PC-9 (cell line): ENCODE measurements around the gene SAPCD1. TPM values are rescaled to one million over a fixed set of nuclear protein-coding genes. Genes with fewer than 3 reads are reported as not detected.

ENCODE experiments used
- BruUV-seq: library from RNA; stranded (reverse); fragments of 400-500 nt; replicated peaks from 2 replicates; lab custom pipeline; 2021; lab: Mats Ljungman, UMichigan
- CTCF ChIA-PET: fragments of 300-600 bp; sonication (Branson Sonifier 250); formaldehyde crosslinking; loops from one replicate; lab custom pipeline; 2022; ENCODE audit warnings: antibody characterized with exemption; lab: Charles Lee
- POLR2A ChIA-PET: fragments of 300-600 bp; sonication (Branson Sonifier 250); formaldehyde crosslinking; loops from one replicate; lab custom pipeline; 2022; ENCODE audit warnings: antibody characterized with exemption; ENCODE audit not compliant: unreplicated experiment; lab: Charles Lee
- DNase-seq, 2 experiments: peaks; one replicate each; pipeline versions ENCODE4 v3.0.0 to v3.0.0-alpha.2; 2015 to 2022; ENCODE audit warnings: mixed read lengths in 1 of 2
- H2AFZ ChIP-seq: fragments of 200-600 bp; sonication (generic); 2 replicates; pipeline ENCODE4 v1.8.1; 2017; ENCODE audit warnings: antibody characterized with exemption
- H3F3A ChIP-seq: fragments of 200-600 bp; sonication (generic); 2 replicates; pipeline ENCODE4 v1.8.1; 2017; ENCODE audit warnings: antibody characterized with exemption, mild to moderate bottlenecking, low read depth; ENCODE audit not compliant: insufficient read depth
- H3K27ac ChIP-seq: fragments of 200-600 bp; sonication (generic); 2 replicates; pipeline ENCODE4 v1.6.1; 2016; ENCODE audit warnings: mixed run types
- H3K27me3 ChIP-seq: fragments of 200-600 bp; sonication (generic); 2 replicates; pipeline ENCODE4 v1.6.1; 2016; ENCODE audit warnings: low read depth, mixed run types; ENCODE audit not compliant: insufficient read depth
- H3K36me3 ChIP-seq: fragments of 200-600 bp; sonication (generic); 2 replicates; pipeline ENCODE4 v1.6.1; 2016; ENCODE audit warnings: low read depth, mixed run types
- H3K4me1 ChIP-seq: fragments of 200-600 bp; sonication (generic); replicated peaks from 2 replicates; pipeline ENCODE4 v1.6.1; 2016; ENCODE audit warnings: mixed run types; ENCODE audit not compliant: insufficient read depth
- H3K4me2 ChIP-seq: fragments of 200-600 bp; sonication (generic); 2 replicates; pipeline ENCODE4 v1.6.1; 2017; ENCODE audit warnings: mixed run types
- H3K4me3 ChIP-seq: fragments of 200-600 bp; sonication (generic); 2 replicates; pipeline ENCODE4 v1.6.1; 2016; ENCODE audit warnings: mixed run types
- H3K79me2 ChIP-seq: fragments of 200-600 bp; sonication (generic); 2 replicates; pipeline ENCODE4 v1.6.1; 2017; ENCODE audit warnings: low read depth, mixed run types
- H3K9me2 ChIP-seq: fragments of 200-600 bp; sonication (generic); 2 replicates; pipeline ENCODE4 v1.8.1; 2017; ENCODE audit warnings: mild to moderate bottlenecking; ENCODE audit not compliant: insufficient read depth
- H3K9me3 ChIP-seq: fragments of 200-600 bp; sonication (generic); 2 replicates; pipeline ENCODE4 v1.8.1; 2016; ENCODE audit warnings: low read depth; ENCODE audit not compliant: insufficient read depth
- H4K20me1 ChIP-seq: fragments of 200-600 bp; sonication (generic); 2 replicates; pipeline ENCODE4 v1.8.1; 2017; ENCODE audit not compliant: insufficient read depth
- CTCF ChIP-seq: fragments of 200-600 bp; sonication (generic); conservative IDR thresholded peaks from 2 replicates; pipeline ENCODE4 v1.6.1; 2017; ENCODE audit warnings: mixed run types, antibody characterized with exemption, mild to moderate bottlenecking, moderate library complexity
- EZH2 ChIP-seq: fragments of 200-600 bp; sonication (generic); IDR thresholded peaks from 2 replicates; pipeline ENCODE4 v1.8.0; 2017; ENCODE audit warnings: antibody characterized with exemption, low read depth
- intact Hi-C: fragments of 100-400 bp; cut with micrococcal nuclease; formaldehyde crosslinking; loops from one replicate; pipeline ENCODE4 v1.10.0; 2022; ENCODE audit not compliant: unreplicated experiment
- total RNA-seq: library from RNA; stranded (reverse); gene quantifications from 2 replicates; pipeline ENCODE4 v1.2.3, GENCODE V29; 2021

Gene SAPCD1
- total RNA-seq, 1 experiment from 2014 or later, result 11.1 TPM

GRCh38 chr6:31739639-31740396 is 22.6 kb upstream of the SAPCD1 start, which contains the start of gene MSH5:
Gene MSH5 (plus strand): TSS chr6:31740005. CDS start chr6:31740467, 462 bp downstream.
- peak within 1 kb of the TSS; percentile 14 for H3K27ac ChIP-seq
- H3K27me3 ChIP-seq, result no peaks in the 10 kb centered on the region
- H3K9me3 ChIP-seq, result no peaks in the 10 kb centered on the region
- H4K20me1 ChIP-seq, result no peaks in the 10 kb centered on the region
- intact Hi-C loops, result loop anchor here (1.0 to 10.0 kb wide), 5 partner anchors 37 to 243 kb away; partner anchors contain the start of genes ABHD16A, ATP6V1G2, DDX39B and HSPA1B
- H3K36me3 ChIP-seq, result peaks cover 12% of the 10 kb centered on the region; the same call in 1 of the 2 replicates
- H3K4me3 ChIP-seq, result peak within 1 kb of the TSS; percentile 69
- H3K4me1 ChIP-seq, result peaks cover 33% of the 10 kb centered on the region
- H2AFZ ChIP-seq, result peak within 1 kb of the TSS; percentile 89
- BruUV-seq, result no TSS peak
- peak within 1 kb of the TSS; percentile 83 for H3K4me2 ChIP-seq
- no peaks in the 10 kb centered on the region for H3K9me2 ChIP-seq
- H3F3A ChIP-seq, result peaks cover 30% of the 10 kb centered on the region
- TF ChIP-seq CTCF (no peak), EZH2 (no peak)
- peak; percentile 98 for DNase-seq
- H3K79me2 ChIP-seq, result peaks cover 29% of the 10 kb centered on the region
- ChIA-PET CTCF (interaction anchor here (0.5 to 0.9 kb wide), 6 partner anchors 26 to 308 kb away, joined by 3 to 7 read pairs (median 4); partner anchors contain the start of gene VWA7), POLR2A (interaction anchor here (0.6 to 1.1 kb wide), 9 partner anchors 56 to 1114 kb away, joined by 3 to 21 read pairs (median 5); partner anchors contain the start of genes TAP1 and VARS1)

DNA sequence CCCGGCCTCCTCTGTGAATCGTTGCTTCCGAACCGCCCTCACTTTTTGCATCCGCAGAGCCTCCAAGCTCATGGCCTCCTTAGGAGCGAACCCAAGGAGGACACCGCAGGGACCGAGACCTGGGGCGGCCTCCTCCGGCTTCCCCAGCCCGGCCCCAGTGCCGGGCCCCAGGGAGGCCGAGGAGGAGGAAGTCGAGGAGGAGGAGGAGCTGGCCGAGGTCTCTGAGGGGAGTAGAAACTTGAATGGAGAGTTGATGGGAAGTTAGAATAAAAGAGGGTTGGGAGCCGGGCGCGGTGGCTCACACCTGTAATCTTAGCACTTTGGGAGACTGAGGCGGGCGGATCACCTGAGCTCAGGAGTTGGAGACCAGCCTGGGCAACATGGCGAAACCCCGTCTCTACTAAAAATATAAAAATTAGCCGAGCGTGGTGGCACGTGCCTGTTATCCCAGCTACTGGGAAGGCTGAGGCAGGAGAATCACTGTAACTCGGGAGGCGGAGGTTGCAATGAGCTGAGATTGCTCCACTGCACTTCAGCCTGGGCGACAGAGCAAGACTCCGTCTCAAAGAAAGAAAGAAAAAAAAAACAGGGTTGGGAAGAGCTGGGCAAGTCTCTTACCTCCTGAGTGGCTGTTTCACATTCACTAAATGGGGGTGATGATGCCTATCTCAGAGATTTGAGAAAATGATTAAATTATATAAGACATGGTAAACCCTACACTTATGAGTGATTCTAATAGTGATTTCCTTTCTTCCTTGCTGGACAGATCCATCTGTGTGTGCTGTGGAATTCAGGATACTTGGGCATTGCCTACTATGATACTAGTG is 21.8 kb upstream of the SAPCD1 start:
- ChIA-PET CTCF (interaction anchor here (0.5 to 1.0 kb wide), 4 partner anchors 29 to 116 kb away, joined by 3 to 7 read pairs (median 5); no protein-coding TSS in a partner anchor), POLR2A (interaction anchor here (0.6 to 0.8 kb wide), 4 partner anchors 122 to 472 kb away, joined by 4 to 6 read pairs (median 4); partner anchors contain the start of gene NEU1)
- Histone ChIP-seq H3K4me1 (peaks cover 33% of the 10 kb centered on the region), H3K27me3 (no peaks in the 10 kb centered on the region), H3K9me3 (no peaks in the 10 kb centered on the region), H3K27ac (peak overlapping the region; percentile 14; the same call in 1 of the 2 replicates), H3K9me2 (no peaks in the 10 kb centered on the region), H3K4me2 (peak overlapping the region; percentile 83), H3F3A (peaks cover 28% of the 10 kb centered on the region), H4K20me1 (no peaks in the 10 kb centered on the region), H3K4me3 (peak overlapping the region; percentile 69), H3K79me2 (peaks cover 21% of the 10 kb centered on the region), H3K36me3 (peaks cover 12% of the 10 kb centered on the region; the same call in 1 of the 2 replicates), H2AFZ (peak overlapping the region; percentile 89)
- DNase-seq, result peak in 1 of 2 experiments; percentile 29
- intact Hi-C loops, result no loop called here
- TF ChIP-seq EZH2 (no peak), CTCF (no peak)
- BruUV-seq, result TSS peak; percentile 20

DNA sequence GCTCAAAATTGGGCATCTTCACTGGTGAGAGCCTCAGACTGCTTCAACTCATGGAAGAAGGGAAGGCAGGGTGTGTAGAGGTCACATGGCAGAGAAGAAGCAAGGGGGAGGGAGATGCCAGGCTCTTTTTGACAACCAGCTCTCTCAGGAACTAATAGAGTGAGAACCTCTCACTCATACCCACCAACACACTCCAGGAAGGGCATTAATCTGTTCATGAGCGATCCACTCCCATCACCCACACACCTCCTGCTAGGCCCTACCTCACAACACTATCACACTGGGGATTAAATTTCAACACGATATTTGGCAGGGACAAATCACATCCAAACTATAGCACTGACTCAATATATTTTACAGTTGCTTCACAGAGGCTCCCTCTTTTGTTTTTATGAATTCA is 20.6 kb upstream of the SAPCD1 start:
- DNase-seq, result no peak
- Histone ChIP-seq H3F3A (peaks cover 33% of the 10 kb centered on the region), H2AFZ (no peak overlapping the region), H3K9me2 (no peaks in the 10 kb centered on the region), H3K27ac (no peak overlapping the region), H4K20me1 (no peaks in the 10 kb centered on the region), H3K4me2 (no peak overlapping the region), H3K4me3 (no peak overlapping the region), H3K36me3 (peaks cover 12% of the 10 kb centered on the region; the same call in 1 of the 2 replicates), H3K27me3 (no peaks in the 10 kb centered on the region), H3K4me1 (peaks cover 37% of the 10 kb centered on the region), H3K9me3 (no peaks in the 10 kb centered on the region), H3K79me2 (peaks cover 9% of the 10 kb centered on the region)
- TF ChIP-seq CTCF (no peak), EZH2 (no peak)
- CTCF ChIA-PET, result interaction anchor here (0.5 kb wide), 1 partner anchor 88 kb away, joined by 8 read pairs; no protein-coding TSS in a partner anchor
- BruUV-seq, result no TSS peak
- POLR2A ChIA-PET, result interaction anchor here (0.6 kb wide), 1 partner anchor 341 kb away, joined by 4 read pairs; no protein-coding TSS in a partner anchor
- intact Hi-C loops, result no loop called here
